Hindlimb muscle (tissue), 1 donor: ENCODE measurements around the gene SEPTIN11. TPM values are rescaled to one million over a fixed set of nuclear protein-coding genes. Genes with fewer than 3 reads are reported as not detected.
"Not testable (repeated sequence)": the region's sequence is repeated elsewhere in the genome, so short reads cannot be mapped to it uniquely, and the experiment has no call there.

Source experiments
- DNase-seq: peaks from one replicate; pipeline ENCODE4 v3.0.0-alpha.2; 2013
- polyA plus RNA-seq: library from polyadenylated mRNA; unstranded; fragments of 120-200 nt; gene quantifications from one replicate; pipeline ENCODE4 v1.2.1, GENCODE V29; 2013; ENCODE audit not compliant: insufficient read length

The SEPTIN11 gene
- polyA plus RNA-seq, 1 donor: 298 TPM

- DNase-seq: no peak
These were observed 3.4 kb downstream of the SEPTIN11 start for GRCh38 chr4:76952656-76953582.

GRCh38 chr4:76953956-76954355, 4.4 kb downstream of the SEPTIN11 start:
- no peak for DNase-seq

- no peak for DNase-seq
These were observed 4.9 kb downstream of the SEPTIN11 start for GRCh38 chr4:76954489-76954888.

GRCh38 chr4:76955182-76955581, 5.6 kb downstream of the SEPTIN11 start:
- DNase-seq: no peak

GRCh38 chr4:76957004-76957738, 7.6 kb downstream of the SEPTIN11 start:
- DNase-seq: no peak

- no peak for DNase-seq
These were observed 9.3 kb downstream of the SEPTIN11 start for GRCh38 chr4:76958891-76959290.

GRCh38 chr4:76960014-76960413, 10.5 kb downstream of the SEPTIN11 start:
- no peak for DNase-seq

GRCh38 chr4:76962406-76963130, 13.0 kb downstream of the SEPTIN11 start:
- no peak for DNase-seq

GRCh38 chr4:76963131-76963750, 13.7 kb downstream of the SEPTIN11 start:
- no peak for DNase-seq

GRCh38 chr4:76963927-76964326, 14.4 kb downstream of the SEPTIN11 start:
- DNase-seq: not testable (repeated sequence)

- no peak for DNase-seq
These were observed 15.2 kb downstream of the SEPTIN11 start for GRCh38 chr4:76964769-76965168.

- no peak for DNase-seq
These were observed 16.5 kb downstream of the SEPTIN11 start for GRCh38 chr4:76965866-76966579.

- DNase-seq: peak; percentile 47
These were observed 19.4 kb downstream of the SEPTIN11 start for GRCh38 chr4:76968937-76969336.

- DNase-seq: no peak
These were observed 19.9 kb downstream of the SEPTIN11 start for GRCh38 chr4:76969495-76969894.

GRCh38 chr4:76969941-76970529, 20.5 kb downstream of the SEPTIN11 start:
- DNase-seq: no peak

GRCh38 chr4:76972306-76972705, 22.8 kb downstream of the SEPTIN11 start:
- no peak for DNase-seq

- DNase-seq: no peak
These were observed 24.6 kb downstream of the SEPTIN11 start for GRCh38 chr4:76974150-76974549.

GRCh38 chr4:76977113-76977512, 27.6 kb downstream of the SEPTIN11 start:
- no peak for DNase-seq

- no peak for DNase-seq
These were observed 28.3 kb downstream of the SEPTIN11 start for GRCh38 chr4:76977736-76978350.

GRCh38 chr4:76979236-76979635, 29.7 kb downstream of the SEPTIN11 start:
- no peak for DNase-seq

- no peak for DNase-seq
These were observed 30.7 kb downstream of the SEPTIN11 start for GRCh38 chr4:76980261-76980660.
